ENCODE results near the gene FOLR3. TPM values are rescaled to one million over a fixed set of nuclear protein-coding genes. Genes with fewer than 3 reads are reported as not detected.
"Not testable (repeated sequence)": the region's sequence is repeated elsewhere in the genome, so short reads cannot be mapped to it uniquely, and the experiment has no call there.

Gene FOLR3
- total RNA-seq, 1 donor from 2014 or later, result 1.7 TPM

DNA sequence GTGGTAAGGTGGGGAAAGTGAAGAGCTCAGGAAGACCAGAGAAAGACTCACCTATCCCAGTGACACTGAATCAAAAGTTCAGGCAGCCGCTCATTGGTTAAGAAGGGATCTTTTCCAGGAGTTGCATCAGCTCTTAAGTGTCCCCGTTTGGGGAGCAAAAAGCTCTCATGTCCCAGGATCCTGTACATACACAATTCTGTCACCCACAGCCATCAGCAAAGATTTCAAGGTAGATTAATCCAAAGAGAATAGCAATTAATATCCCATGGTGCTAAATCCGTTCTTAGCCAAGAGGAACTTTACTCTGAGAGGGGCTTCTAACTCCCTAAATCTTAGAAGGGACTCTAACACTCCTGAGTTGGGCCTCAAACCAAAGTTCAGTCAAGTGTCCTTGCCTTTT, 19.3 kb downstream of the FOLR3 start:
- Histone ChIP-seq H3K27me3 (ENCODE audit: low read depth) (peaks cover 18% of the 10 kb centered on the region), H3K9me3 (replicated peaks) (no peaks in the 10 kb centered on the region), H3K4me1 (no peaks in the 10 kb centered on the region), H3K4me3 (no peak overlapping the region), H3K36me3 (no peaks in the 10 kb centered on the region), H3K27ac (replicated peaks) (no peak overlapping the region)
- intact Hi-C loops (cut with micrococcal nuclease), result no loop called here
- no peak for DNase-seq
- TF ChIP-seq, protein P1, sequence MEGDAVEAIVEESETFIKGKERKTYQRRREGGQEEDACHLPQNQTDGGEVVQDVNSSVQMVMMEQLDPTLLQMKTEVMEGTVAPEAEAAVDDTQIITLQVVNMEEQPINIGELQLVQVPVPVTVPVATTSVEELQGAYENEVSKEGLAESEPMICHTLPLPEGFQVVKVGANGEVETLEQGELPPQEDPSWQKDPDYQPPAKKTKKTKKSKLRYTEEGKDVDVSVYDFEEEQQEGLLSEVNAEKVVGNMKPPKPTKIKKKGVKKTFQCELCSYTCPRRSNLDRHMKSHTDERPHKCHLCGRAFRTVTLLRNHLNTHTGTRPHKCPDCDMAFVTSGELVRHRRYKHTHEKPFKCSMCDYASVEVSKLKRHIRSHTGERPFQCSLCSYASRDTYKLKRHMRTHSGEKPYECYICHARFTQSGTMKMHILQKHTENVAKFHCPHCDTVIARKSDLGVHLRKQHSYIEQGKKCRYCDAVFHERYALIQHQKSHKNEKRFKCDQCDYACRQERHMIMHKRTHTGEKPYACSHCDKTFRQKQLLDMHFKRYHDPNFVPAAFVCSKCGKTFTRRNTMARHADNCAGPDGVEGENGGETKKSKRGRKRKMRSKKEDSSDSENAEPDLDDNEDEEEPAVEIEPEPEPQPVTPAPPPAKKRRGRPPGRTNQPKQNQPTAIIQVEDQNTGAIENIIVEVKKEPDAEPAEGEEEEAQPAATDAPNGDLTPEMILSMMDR (IDR thresholded peaks at IDR 0.05; ENCODE audit: borderline replicate concordance), result no peak

DNA sequence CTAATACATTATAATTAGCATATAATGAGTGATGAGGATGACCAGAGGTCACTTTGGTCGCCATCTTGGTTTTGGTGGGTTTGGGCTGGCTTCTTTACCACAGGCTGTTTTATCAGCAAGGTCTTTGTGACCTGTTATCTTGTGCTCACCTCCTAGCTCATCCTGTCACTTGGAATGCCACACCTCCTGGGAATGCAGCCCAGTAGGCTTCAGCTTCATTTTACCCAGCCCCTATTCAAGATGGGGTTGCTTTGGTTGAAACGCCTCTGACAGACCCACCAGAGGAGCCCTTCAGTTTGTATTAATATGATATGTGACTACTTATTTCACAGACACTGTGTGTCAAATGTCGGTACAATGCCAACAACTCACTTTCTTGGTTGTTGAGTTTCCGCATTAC, 20.2 kb downstream of the FOLR3 start:
- intact Hi-C loops (cut with micrococcal nuclease), result no loop called here
- Histone ChIP-seq H3K36me3 (no peaks in the 10 kb centered on the region), H3K27me3 (ENCODE audit: low read depth) (peaks cover 27% of the 10 kb centered on the region), H3K9me3 (replicated peaks) (no peaks in the 10 kb centered on the region), H3K4me1 (no peaks in the 10 kb centered on the region), H3K27ac (replicated peaks) (no peak overlapping the region), H3K4me3 (no peak overlapping the region)
- TF ChIP-seq, protein P1 (IDR thresholded peaks at IDR 0.05; ENCODE audit: borderline replicate concordance), result no peak
- no peak for DNase-seq

DNA sequence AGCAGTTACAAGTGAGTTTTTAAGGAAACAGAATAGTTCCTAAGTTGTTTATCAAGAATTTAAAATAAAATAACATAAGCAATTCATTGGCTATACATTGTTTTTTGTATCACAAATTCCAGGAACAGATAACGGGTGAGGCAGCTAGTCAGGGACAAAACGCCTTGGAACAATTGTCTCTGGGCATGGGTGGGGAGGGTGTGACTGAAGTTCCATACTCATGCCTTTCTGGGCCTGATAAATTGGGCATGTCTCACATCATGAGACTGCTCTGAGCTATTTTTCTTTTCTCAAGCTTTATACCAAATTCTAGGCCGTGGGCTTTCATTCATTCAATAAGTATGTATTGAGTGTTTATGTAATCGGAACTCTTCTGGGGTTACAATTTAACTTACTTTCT, 21.6 kb downstream of the FOLR3 start:
- Histone ChIP-seq H3K9me3 (replicated peaks) (no peaks in the 10 kb centered on the region), H3K36me3 (no peaks in the 10 kb centered on the region), H3K27me3 (ENCODE audit: low read depth) (peaks cover 33% of the 10 kb centered on the region), H3K4me3 (no peak overlapping the region), H3K4me1 (no peaks in the 10 kb centered on the region), H3K27ac (replicated peaks) (no peak overlapping the region)
- intact Hi-C loops (cut with micrococcal nuclease), result no loop called here
- TF ChIP-seq, protein P1 (IDR thresholded peaks at IDR 0.05; ENCODE audit: borderline replicate concordance), result no peak
- no peak for DNase-seq

DNA sequence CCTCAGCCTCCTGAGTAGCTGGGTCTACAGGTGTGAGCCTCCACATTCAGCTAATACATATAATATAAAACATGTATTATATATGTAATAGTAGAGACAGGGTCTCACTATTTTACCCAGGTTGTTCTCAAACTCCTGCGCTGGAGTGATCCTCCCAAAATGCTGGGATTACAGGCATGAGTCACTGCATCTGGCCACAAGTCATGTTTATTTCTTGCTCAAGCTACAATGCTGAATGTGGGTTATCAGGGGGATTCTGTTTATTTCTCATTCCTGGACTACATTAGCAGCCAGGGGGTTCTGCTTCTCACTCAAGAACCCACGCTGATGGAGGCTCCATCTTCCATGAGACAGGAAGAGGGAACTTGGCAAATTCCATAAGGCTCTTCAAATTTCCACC, 24.8 kb downstream of the FOLR3 start:
- Histone ChIP-seq H3K27ac (replicated peaks) (no peak overlapping the region), H3K27me3 (ENCODE audit: low read depth) (peaks cover 43% of the 10 kb centered on the region), H3K4me1 (no peaks in the 10 kb centered on the region), H3K4me3 (no peak overlapping the region), H3K36me3 (no peaks in the 10 kb centered on the region), H3K9me3 (replicated peaks) (no peaks in the 10 kb centered on the region)
- TF ChIP-seq, protein P1 (IDR thresholded peaks at IDR 0.05; ENCODE audit: borderline replicate concordance), result no peak
- no peak for DNase-seq
- intact Hi-C loops (cut with micrococcal nuclease), result no loop called here

DNA sequence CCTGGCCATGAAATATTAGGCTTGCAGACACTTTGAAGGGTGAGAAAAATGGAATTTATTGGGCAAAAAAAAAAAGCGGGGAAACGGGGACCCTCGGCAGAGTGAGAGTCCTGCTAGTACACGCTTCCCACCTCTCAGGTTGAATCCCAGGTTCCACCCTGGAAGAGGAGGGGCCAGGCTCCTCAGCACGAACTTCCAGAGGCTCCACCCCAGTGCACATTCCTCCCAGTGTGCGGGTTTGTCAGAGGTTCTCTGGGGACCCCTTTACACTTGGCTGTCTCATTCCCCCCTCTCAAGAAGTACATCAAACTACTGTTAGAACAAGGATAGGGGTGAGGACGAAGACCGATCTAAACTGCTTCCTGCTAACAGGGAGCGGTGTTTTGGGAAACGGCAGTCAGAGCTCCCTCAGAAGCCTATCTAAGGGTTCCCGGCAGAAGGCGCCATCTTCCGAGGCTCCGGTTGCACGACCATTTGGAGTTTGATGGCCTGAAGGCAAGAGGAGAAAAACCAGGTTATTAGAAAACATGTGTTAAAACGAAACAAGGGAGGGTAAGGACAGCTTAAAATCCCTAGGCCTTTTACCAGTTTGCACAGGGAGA, 27.5 kb downstream of the FOLR3 start:
- no peak for DNase-seq
- Histone ChIP-seq H3K36me3 (no peaks in the 10 kb centered on the region), H3K4me1 (no peaks in the 10 kb centered on the region), H3K9me3 (replicated peaks) (no peaks in the 10 kb centered on the region), H3K27ac (replicated peaks) (no peak overlapping the region), H3K27me3 (ENCODE audit: low read depth) (peaks cover 52% of the 10 kb centered on the region), H3K4me3 (no peak overlapping the region)
- TF ChIP-seq, protein P1 (IDR thresholded peaks at IDR 0.05; ENCODE audit: borderline replicate concordance), result no peak
- intact Hi-C loops (cut with micrococcal nuclease), result no loop called here

DNA sequence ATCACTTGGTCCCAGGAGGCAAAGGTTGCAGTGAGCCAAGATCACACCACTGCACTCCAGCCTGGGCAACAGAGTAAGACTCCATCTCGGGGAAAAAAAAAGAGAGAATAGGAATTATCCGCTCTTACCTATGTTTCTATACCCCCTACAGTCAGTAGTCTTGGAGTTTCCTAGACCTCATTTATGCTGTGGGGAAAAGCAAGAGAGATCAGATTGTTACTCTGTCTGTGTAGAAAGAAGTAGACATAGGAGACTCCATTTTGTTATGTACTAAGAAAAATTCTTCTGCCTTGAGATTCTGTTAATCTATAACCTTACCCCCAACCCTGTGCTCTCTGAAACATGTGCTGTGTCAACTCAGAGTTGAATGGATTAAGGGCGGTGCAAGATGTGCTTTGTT, 28.7 kb downstream of the FOLR3 start:
- H3K4me3 ChIP-seq; H3K9me3 ChIP-seq (replicated peaks); H3K4me1 ChIP-seq; H3K27ac ChIP-seq (replicated peaks); intact Hi-C loops (cut with micrococcal nuclease); H3K36me3 ChIP-seq; DNase-seq: not testable (repeated sequence)
- peaks cover 41% of the 10 kb centered on the region for H3K27me3 ChIP-seq (ENCODE audit: low read depth)

DNA sequence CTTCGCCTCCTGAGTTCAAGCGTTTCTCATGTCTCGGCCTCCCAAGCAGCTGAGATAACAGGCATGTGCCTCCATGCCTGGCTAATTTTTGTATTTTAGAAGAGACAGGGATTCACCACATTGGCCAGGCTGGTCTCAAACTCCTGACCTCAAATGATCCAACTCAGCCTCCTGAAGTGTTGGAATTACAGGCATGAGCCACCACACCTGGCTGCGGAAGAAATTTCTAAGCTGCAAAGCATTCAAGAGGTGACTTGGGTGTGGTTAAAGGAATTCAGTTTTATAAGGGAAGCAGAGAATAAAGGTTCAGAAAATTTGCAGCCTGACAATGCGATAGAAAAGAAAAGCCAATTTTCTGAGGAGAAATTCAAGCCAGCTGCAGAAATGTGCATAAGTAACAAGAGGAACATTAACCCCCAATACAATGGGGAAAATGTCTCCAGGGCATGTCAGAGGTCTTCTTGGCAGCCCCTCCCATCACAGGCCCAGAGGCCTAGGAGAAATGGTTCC, 33.6 kb downstream of the FOLR3 start:
- H3K4me1 ChIP-seq; DNase-seq; H3K9me3 ChIP-seq (replicated peaks); H3K27ac ChIP-seq (replicated peaks); H3K36me3 ChIP-seq; H3K4me3 ChIP-seq; intact Hi-C loops (cut with micrococcal nuclease): not testable (repeated sequence)
- peaks cover 11% of the 10 kb centered on the region for H3K27me3 ChIP-seq (ENCODE audit: low read depth)

DNA sequence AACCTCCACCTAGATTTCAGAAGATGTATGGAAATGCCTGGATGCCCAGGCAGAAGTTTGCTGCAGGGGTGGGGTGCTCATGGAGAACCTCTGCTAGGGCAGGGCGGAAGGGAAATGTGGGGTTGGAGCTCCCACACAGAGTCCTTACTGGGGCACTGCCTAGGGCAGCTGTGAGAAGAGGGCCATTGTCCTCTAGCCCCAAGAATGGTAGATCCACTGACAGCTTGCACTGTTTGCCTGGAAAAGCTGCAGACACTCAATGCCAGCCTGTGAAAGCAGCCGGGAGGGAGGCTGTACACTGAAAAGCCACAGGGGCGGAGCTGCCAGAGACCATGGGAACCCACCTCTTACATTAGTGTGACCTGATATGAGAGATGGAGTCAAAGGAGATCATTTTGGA, 34.2 kb downstream of the FOLR3 start:
- H3K36me3 ChIP-seq; intact Hi-C loops (cut with micrococcal nuclease); H3K4me3 ChIP-seq; H3K27ac ChIP-seq (replicated peaks); H3K9me3 ChIP-seq (replicated peaks); DNase-seq; H3K4me1 ChIP-seq: not testable (repeated sequence)
- peaks cover 11% of the 10 kb centered on the region for H3K27me3 ChIP-seq (ENCODE audit: low read depth)

DNA sequence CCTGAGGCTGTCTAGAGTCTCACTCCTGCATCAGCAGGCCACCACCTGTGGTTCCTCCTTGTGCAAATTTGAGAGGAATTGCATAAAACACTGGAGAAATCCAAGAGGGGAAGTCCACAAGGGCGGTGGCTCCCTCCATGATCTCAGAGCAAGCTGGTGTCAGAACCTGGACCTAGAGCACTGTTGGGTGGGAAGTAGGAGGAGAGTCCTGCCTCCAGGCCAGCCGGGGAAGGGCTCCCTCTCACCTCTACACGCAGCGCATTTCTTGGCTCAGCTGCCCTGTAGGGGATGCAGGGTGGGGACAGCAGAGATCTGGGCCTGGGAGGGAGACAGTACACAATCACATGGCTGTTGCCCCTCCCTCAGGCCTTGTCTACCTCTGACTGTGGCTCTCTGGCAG, 36.5 kb downstream of the FOLR3 start:
- H3K27ac ChIP-seq (replicated peaks); H3K9me3 ChIP-seq (replicated peaks); intact Hi-C loops (cut with micrococcal nuclease); H3K4me1 ChIP-seq; H3K4me3 ChIP-seq; DNase-seq; H3K27me3 ChIP-seq (ENCODE audit: low read depth); H3K36me3 ChIP-seq: not testable (repeated sequence)

All from left ventricle myocardium inferior (tissue), 1 donor.